Ascending aorta (tissue), 2 donors: Measurements from ENCODE around the gene CNTNAP2. TPM values are rescaled to one million over a fixed set of nuclear protein-coding genes. Genes with fewer than 3 reads are reported as not detected.

Experiments
- DNase-seq, 2 donors: peaks; one replicate each; pipeline ENCODE4 v3.0.0-alpha.2; 2019; ENCODE audit warnings: low spot score in 2 of 2
- H3K27ac ChIP-seq, 2 donors: fragments of 200-600 bp; sonication (generic); one replicate each; pipeline ENCODE4 v1.5.1; 2016 to 2017; ENCODE audit warnings: mild to moderate bottlenecking in 1 of 2
- H3K27me3 ChIP-seq: fragments of 200-600 bp; sonication (generic); one replicate; pipeline ENCODE4 v1.5.1; 2017
- H3K36me3 ChIP-seq, 2 donors: fragments of 200-600 bp; sonication (generic); one replicate each; pipeline ENCODE4 v1.5.1; 2016
- H3K4me1 ChIP-seq, 2 donors: fragments of 200-600 bp; sonication (generic); one replicate each; pipeline ENCODE4 v1.5.1; 2016 to 2017; ENCODE audit warnings: mild to moderate bottlenecking in 1 of 2
- H3K4me3 ChIP-seq, 2 donors: fragments of 200-600 bp; sonication (generic); one replicate each; pipeline ENCODE4 v1.5.1; 2016 to 2017; ENCODE audit warnings: mild to moderate bottlenecking in 1 of 2
- H3K9me3 ChIP-seq, 2 donors: fragments of 200-600 bp; sonication (generic); one replicate each; pipeline ENCODE4 v1.5.1; 2016
- CTCF ChIP-seq, 3 experiments: fragments of 200-600 bp in 2 of 3; fragments of 450-650 bp in 1 of 3; sonication (generic) in 2 of 3; IDR thresholded peaks; one replicate each; pipeline ENCODE4 v1.5.1; 2016 to 2019; ENCODE audit warnings: antibody characterized with exemption in 3 of 3, mild to moderate bottlenecking in 1 of 3, moderate library complexity in 1 of 3
- intact Hi-C: fragments of 100-400 bp; cut with DNase I; formaldehyde crosslinking; loops from one replicate; pipeline ENCODE4 v1.15.1; 2023
- total RNA-seq: library from RNA; depleted of rRNA; stranded (reverse); fragments of >200 nt; gene quantifications from one replicate; pipeline ENCODE4 v1.1.0, GENCODE V29; 2016

CNTNAP2 gene
- total RNA-seq, 1 donor from 2014 or later, result not detected

- Histone ChIP-seq H3K27me3 (no peaks in the 10 kb centered on the region), H3K9me3 (no peaks in the 10 kb centered on the region), H3K27ac (no peak overlapping the region), H3K36me3 (no peaks in the 10 kb centered on the region), H3K4me3 (no peak overlapping the region), H3K4me1 (peaks cover 0 to 3% of the 10 kb centered on the region in 2 donors)
- DNase-seq, result no peak
- intact Hi-C loops, result no loop called here
- TF ChIP-seq CTCF (IDR thresholded peaks at IDR 0.05), result peak in 2 of 3 experiments; percentile 13 to 30
Measured at GRCh38 chr7:148264933-148265557, 2148.4 kb downstream of the CNTNAP2 start.

GRCh38 chr7:148265896-148266295 is 2149.3 kb downstream of the CNTNAP2 start:
- peaks cover 0 to 3% of the 10 kb centered on the region in 2 donors for H3K4me1 ChIP-seq
- no peak overlapping the region for H3K27ac ChIP-seq
- no peak for DNase-seq
- no peaks in the 10 kb centered on the region for H3K36me3 ChIP-seq
- intact Hi-C loops, result no loop called here
- H3K4me3 ChIP-seq, result no peak overlapping the region
- no peaks in the 10 kb centered on the region for H3K27me3 ChIP-seq
- no peak for TF ChIP-seq CTCF (IDR thresholded peaks at IDR 0.05)
- no peaks in the 10 kb centered on the region for H3K9me3 ChIP-seq

- no peak for TF ChIP-seq CTCF (IDR thresholded peaks at IDR 0.05)
- intact Hi-C loops, result no loop called here
- Histone ChIP-seq H3K4me3 (no peak overlapping the region), H3K36me3 (no peaks in the 10 kb centered on the region), H3K4me1 (peaks cover 0 to 3% of the 10 kb centered on the region in 2 donors), H3K27me3 (no peaks in the 10 kb centered on the region), H3K9me3 (no peaks in the 10 kb centered on the region), H3K27ac (no peak overlapping the region)
- no peak for DNase-seq
Measured at GRCh38 chr7:148266795-148267194, 2150.2 kb downstream of the CNTNAP2 start.

GRCh38 chr7:148270576-148270975 is 2154.0 kb downstream of the CNTNAP2 start:
- intact Hi-C loops, result loop anchor here (10.0 kb wide), 1 partner anchor 574 kb away; no protein-coding TSS in a partner anchor
- no peaks in the 10 kb centered on the region for H3K27me3 ChIP-seq
- no peaks in the 10 kb centered on the region for H3K36me3 ChIP-seq
- H3K9me3 ChIP-seq, result no peaks in the 10 kb centered on the region
- H3K4me1 ChIP-seq, result no peaks in the 10 kb centered on the region
- no peak for DNase-seq
- H3K4me3 ChIP-seq, result no peak overlapping the region
- no peak for TF ChIP-seq CTCF (IDR thresholded peaks at IDR 0.05)
- no peak overlapping the region for H3K27ac ChIP-seq

- Histone ChIP-seq H3K4me3 (no peak overlapping the region), H3K27me3 (no peaks in the 10 kb centered on the region), H3K27ac (no peak overlapping the region), H3K9me3 (no peaks in the 10 kb centered on the region), H3K4me1 (no peaks in the 10 kb centered on the region), H3K36me3 (no peaks in the 10 kb centered on the region)
- intact Hi-C loops, result loop anchor here (10.0 kb wide), 1 partner anchor 571 kb away; no protein-coding TSS in a partner anchor
- DNase-seq, result no peak
- no peak for TF ChIP-seq CTCF (IDR thresholded peaks at IDR 0.05)
Measured at GRCh38 chr7:148274118-148274517, 2157.5 kb downstream of the CNTNAP2 start.
